CD14-positive monocyte (primary cell): ENCODE results near the gene WIZ. TPM values are rescaled to one million over a fixed set of nuclear protein-coding genes. Genes with fewer than 3 reads are reported as not detected.

ENCODE experiments used
- DNase-seq, 3 donors: peaks; one replicate each; pipeline ENCODE4 v3.0.0-alpha.2; 2011 to 2022
- H2AFZ ChIP-seq: 2 replicates; pipeline ENCODE4 v1.6.0; 2012; ENCODE audit warnings: mild to moderate bottlenecking, low read depth, low read length, inconsistent platforms; ENCODE audit not compliant: insufficient read depth, poor library complexity, severe bottlenecking
- H3K27ac ChIP-seq, 2 donors: 1 replicate in 1 of 2; 2 replicates in 1 of 2; pipeline ENCODE4 v1.5.1; 2012 to 2013; ENCODE audit warnings: low read length in 2 of 2, control low read depth in 1 of 2, inconsistent platforms in 1 of 2, low read depth in 1 of 2, mild to moderate bottlenecking in 1 of 2
- H3K27me3 ChIP-seq, 2 donors: one replicate each; pipeline versions ENCODE4 v1.6.0 to v1.6.1; 2011 to 2013; ENCODE audit warnings: low read length in 2 of 2; ENCODE audit not compliant: control insufficient read depth in 2 of 2, insufficient read depth in 2 of 2
- H3K36me3 ChIP-seq, 2 donors: replicated peaks in 1 of 2; 1 replicate in 1 of 2; 2 replicates in 1 of 2; pipeline versions ENCODE4 v1.5.1 to v1.6.1; 2012 to 2013; ENCODE audit warnings: low read length in 2 of 2, control low read depth in 1 of 2, inconsistent platforms in 1 of 2, mild to moderate bottlenecking in 1 of 2; ENCODE audit not compliant: insufficient read depth in 2 of 2, control insufficient read depth in 1 of 2
- H3K4me1 ChIP-seq, 2 donors: 1 replicate in 1 of 2; 2 replicates in 1 of 2; pipeline versions ENCODE4 v1.5.1 to v1.6.1; 2012 to 2013; ENCODE audit warnings: low read length in 2 of 2, control low read depth in 1 of 2, inconsistent platforms in 1 of 2, mild to moderate bottlenecking in 1 of 2, moderate library complexity in 1 of 2; ENCODE audit not compliant: insufficient read depth in 2 of 2, control insufficient read depth in 1 of 2
- H3K4me2 ChIP-seq: replicated peaks from 2 replicates; pipeline ENCODE3; 2012; ENCODE audit warnings: low read length, moderate library complexity, mild to moderate bottlenecking; ENCODE audit not compliant: poor library complexity, severe bottlenecking; ENCODE audit errors: extremely low read depth
- H3K4me3 ChIP-seq, 3 experiments: fragments of 200-600 bp in 1 of 3; sonication (generic) in 1 of 3; replicated peaks in 1 of 3; 1 replicate in 2 of 3; 2 replicates in 1 of 3; pipeline ENCODE4 v1.5.1; 2011 to 2013; ENCODE audit warnings: low read length in 3 of 3, mild to moderate bottlenecking in 3 of 3, control low read depth in 2 of 3, low read depth in 2 of 3, inconsistent platforms in 1 of 3, moderate library complexity in 1 of 3
- H3K79me2 ChIP-seq: 2 replicates; pipeline ENCODE4 v1.6.0; 2012; ENCODE audit warnings: mild to moderate bottlenecking, control low read depth, inconsistent platforms, low read length, moderate library complexity; ENCODE audit not compliant: insufficient read depth
- H3K9ac ChIP-seq: 2 replicates; pipeline ENCODE4 v1.6.0; 2017; ENCODE audit warnings: low read length, mild to moderate bottlenecking; ENCODE audit not compliant: insufficient read depth, poor library complexity, severe bottlenecking
- H3K9me3 ChIP-seq, 2 donors: replicated peaks in 1 of 2; 1 replicate in 1 of 2; 2 replicates in 1 of 2; pipeline versions ENCODE4 v1.5.1 to v1.6.1; 2012 to 2013; ENCODE audit warnings: low read length in 2 of 2, control low read depth in 1 of 2; ENCODE audit not compliant: control insufficient read depth in 1 of 2, insufficient read depth in 1 of 2
- H4K20me1 ChIP-seq: 2 replicates; pipeline ENCODE4 v1.6.0; 2012; ENCODE audit warnings: mild to moderate bottlenecking, low read length, control low read depth, moderate library complexity; ENCODE audit not compliant: insufficient read depth
- H3K27ac Mint-ChIP-seq, 7 donors: one replicate each; pipeline ENCODE4 v1.8.0; 2020; ENCODE audit warnings: mild to moderate bottlenecking in 7 of 7, mixed read lengths in 7 of 7, moderate library complexity in 6 of 7, inconsistent platforms in 2 of 7
- H3K27me3 Mint-ChIP-seq, 3 donors: one replicate each; pipeline ENCODE4 v1.8.0; 2021 to 2022; ENCODE audit warnings: low read depth in 3 of 3, mild to moderate bottlenecking in 3 of 3, mixed read lengths in 3 of 3, moderate library complexity in 3 of 3, inconsistent platforms in 1 of 3
- H3K36me3 Mint-ChIP-seq, 2 donors: one replicate each; pipeline ENCODE4 v1.8.0; 2020; ENCODE audit warnings: mixed read lengths in 2 of 2, inconsistent platforms in 1 of 2, mild to moderate bottlenecking in 1 of 2
- H3K4me1 Mint-ChIP-seq: one replicate; pipeline ENCODE4 v1.8.0; 2020; ENCODE audit warnings: mild to moderate bottlenecking, mixed read lengths
- H3K4me3 Mint-ChIP-seq, 2 donors: one replicate each; pipeline ENCODE4 v1.8.0; 2020; ENCODE audit warnings: mild to moderate bottlenecking in 2 of 2, mixed read lengths in 2 of 2, moderate library complexity in 1 of 2
- H3K9me3 Mint-ChIP-seq, 7 donors: one replicate each; pipeline ENCODE4 v1.8.0; 2020 to 2022; ENCODE audit warnings: mixed read lengths in 7 of 7, mild to moderate bottlenecking in 6 of 7, moderate library complexity in 6 of 7, inconsistent platforms in 2 of 7
- WGBS: methylation state at CpG from one replicate; pipeline ENCODE4 v1.1.5; 2013; ENCODE audit warnings: missing lambda C conversion rate; ENCODE audit not compliant: insufficient coverage; 5-methylcytosine and 5-hydroxymethylcytosine counted together
- intact Hi-C, 2 donors: fragments of 100-400 bp; cut with micrococcal nuclease; formaldehyde crosslinking; loops; one replicate each; pipeline versions ENCODE4 v1.15.0 to v1.15.1; 2023
- polyA plus RNA-seq, 3 donors: library from polyadenylated mRNA; depleted of rRNA in 1 of 3; unstranded in 2 of 3; stranded (reverse) in 1 of 3; fragments of 300-500 nt in 2 of 3; fragments of >200 nt in 1 of 3; fragmentation: Illumina TruSeq in 2 of 3; gene quantifications; 1 replicate in 2 of 3; 2 replicates in 1 of 3; pipeline ENCODE4 v1.2.3, GENCODE V29; 2012 to 2021
- TF ChIP-seq, protein P1 (sequence below): fragments of 200-600 bp; IDR thresholded peaks from one replicate; pipeline ENCODE4 v1.8.0; 2022; ENCODE audit warnings: antibody characterized with exemption, mild to moderate bottlenecking

WIZ gene
- polyA plus RNA-seq, 3 donors, result 0.47 to 13.7 (median 0.51) TPM

DNA sequence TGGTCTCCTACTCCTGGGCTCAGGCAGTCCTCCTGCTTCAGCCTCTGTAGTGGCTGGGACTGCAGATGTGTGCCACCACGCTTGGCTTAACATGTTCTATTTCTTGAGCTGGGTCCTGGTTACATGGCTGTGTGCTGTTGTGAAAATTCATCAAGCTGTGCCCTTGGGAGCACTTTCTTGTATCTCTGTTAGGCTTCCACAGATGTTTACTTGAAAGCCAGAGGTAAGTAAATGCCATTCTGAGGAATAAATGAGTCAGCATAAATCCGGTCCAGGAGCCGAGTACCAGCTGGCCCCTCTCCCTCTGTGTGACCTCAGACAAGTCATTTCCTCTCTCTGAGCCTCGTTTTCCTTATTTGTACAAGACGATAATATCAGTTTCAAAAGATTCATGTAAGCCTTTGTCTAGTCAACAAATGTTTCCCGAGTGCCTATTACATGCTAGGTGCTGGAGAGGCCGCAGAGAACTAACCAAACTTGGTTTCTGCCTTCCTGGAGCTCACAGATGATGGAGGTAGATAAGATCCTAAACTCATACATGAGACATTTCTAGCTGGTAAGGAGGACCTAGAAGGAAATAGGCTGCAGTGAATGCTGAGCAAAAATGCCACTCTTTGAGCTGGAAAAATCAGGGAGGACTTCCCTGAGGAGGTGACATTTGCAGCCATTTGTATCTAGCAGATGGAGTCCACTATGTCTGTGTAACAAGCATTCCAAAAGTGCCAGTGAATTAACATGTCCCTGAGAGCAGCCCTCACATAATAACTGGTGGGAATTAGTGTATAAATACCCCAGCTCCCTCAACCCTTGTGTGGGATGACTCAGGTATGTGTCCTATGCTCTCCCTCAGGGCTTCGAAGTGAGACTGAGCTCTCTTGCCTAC lies 17.3 kb upstream of the WIZ start:
- 40% methylated on average over 2 of the region's 8 CpGs for WGBS
- H2AFZ ChIP-seq, result peak overlapping the region; percentile 32
- H3K79me2 ChIP-seq, result peaks cover 13% of the 10 kb centered on the region
- H3K4me3 ChIP-seq, result peak overlapping the region in 1 of 3 experiments; percentile 54
- peaks cover 57% of the 10 kb centered on the region for H3K4me1 Mint-ChIP-seq
- no peaks in the 10 kb centered on the region for H3K9me3 ChIP-seq
- peak; percentile 23 to 54 (median 53) for DNase-seq
- peaks cover 23 to 37% (median 29%) of the 10 kb centered on the region in 3 donors for H3K27me3 Mint-ChIP-seq
- peaks cover 48 to 60% of the 10 kb centered on the region in 2 donors for H3K4me1 ChIP-seq
- H3K27ac ChIP-seq, result peak overlapping the region in 1 of 2 donors; percentile 57
- H3K27ac Mint-ChIP-seq, result peak overlapping the region in 4 of 7 donors; percentile 18 to 80 (median 44)
- H3K36me3 Mint-ChIP-seq, result peaks cover 7 to 12% of the 10 kb centered on the region in 2 donors
- peak overlapping the region; percentile 12 to 64 for H3K4me3 Mint-ChIP-seq
- no peaks in the 10 kb centered on the region for H3K36me3 ChIP-seq
- TF ChIP-seq, protein P1, sequence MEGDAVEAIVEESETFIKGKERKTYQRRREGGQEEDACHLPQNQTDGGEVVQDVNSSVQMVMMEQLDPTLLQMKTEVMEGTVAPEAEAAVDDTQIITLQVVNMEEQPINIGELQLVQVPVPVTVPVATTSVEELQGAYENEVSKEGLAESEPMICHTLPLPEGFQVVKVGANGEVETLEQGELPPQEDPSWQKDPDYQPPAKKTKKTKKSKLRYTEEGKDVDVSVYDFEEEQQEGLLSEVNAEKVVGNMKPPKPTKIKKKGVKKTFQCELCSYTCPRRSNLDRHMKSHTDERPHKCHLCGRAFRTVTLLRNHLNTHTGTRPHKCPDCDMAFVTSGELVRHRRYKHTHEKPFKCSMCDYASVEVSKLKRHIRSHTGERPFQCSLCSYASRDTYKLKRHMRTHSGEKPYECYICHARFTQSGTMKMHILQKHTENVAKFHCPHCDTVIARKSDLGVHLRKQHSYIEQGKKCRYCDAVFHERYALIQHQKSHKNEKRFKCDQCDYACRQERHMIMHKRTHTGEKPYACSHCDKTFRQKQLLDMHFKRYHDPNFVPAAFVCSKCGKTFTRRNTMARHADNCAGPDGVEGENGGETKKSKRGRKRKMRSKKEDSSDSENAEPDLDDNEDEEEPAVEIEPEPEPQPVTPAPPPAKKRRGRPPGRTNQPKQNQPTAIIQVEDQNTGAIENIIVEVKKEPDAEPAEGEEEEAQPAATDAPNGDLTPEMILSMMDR, result no peak
- H3K9me3 Mint-ChIP-seq, result peaks cover 0 to 10% (median 3%) of the 10 kb centered on the region in 7 donors
- peaks cover 4 to 12% of the 10 kb centered on the region in 2 donors for H3K27me3 ChIP-seq
- peak overlapping the region; percentile 58 for H3K4me2 ChIP-seq
- intact Hi-C loops, result no loop called here
- H4K20me1 ChIP-seq, result no peaks in the 10 kb centered on the region
- H3K9ac ChIP-seq, result no peak overlapping the region

DNA sequence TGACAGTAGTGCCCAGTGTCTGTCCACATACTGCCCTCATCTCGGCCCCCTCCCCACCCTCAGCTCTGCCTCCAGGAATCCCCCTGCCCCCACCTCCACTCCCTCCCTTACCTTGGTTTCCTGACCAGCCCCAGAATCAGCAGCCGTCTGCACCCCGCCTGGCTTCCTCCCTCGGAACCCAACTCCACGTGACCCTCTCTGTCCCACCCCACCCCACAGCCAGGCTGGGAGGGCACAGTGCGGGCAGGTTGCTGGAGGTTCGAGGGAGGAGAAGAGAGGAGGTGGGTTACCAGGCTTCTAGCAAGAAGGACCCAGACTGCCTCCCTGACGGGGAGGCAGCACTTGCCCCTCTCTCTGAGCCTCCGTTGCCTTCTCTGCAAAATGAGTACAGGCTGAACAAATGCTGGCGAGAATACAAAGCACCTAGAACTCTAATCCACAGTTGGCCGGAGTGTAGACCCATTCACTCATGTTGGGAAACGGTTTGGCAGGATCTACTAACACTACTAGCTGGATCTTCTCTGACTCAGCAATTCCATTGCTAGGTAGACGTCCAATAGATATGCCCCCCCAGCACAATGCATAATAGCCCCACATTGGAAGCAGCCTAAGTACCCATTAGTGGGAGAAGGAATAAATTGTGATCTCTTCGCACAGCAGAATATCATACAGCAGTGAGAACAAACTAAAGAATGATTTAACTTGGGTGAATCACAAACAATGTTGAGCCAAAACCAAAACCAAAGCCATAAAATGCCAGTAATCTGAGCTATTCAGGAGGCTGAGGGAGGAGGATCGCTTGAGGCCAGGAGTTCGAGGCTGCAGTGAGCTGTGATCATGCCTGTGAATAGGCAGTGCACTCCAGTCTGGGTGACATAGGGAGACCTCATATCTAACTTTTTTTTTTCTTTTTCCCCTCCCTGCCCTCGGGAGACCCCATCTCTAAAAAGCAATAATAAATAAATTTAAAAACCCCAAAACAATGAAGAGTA lies 14.9 kb upstream of the WIZ start, which contains the start of gene RASAL3:
Gene RASAL3, minus strand, starts transcription at position 151 of the 992 bp plus-strand sequence. CDS start 186 bp downstream, outside the sequence.
- intact Hi-C loops, result no loop called here
- 0% methylated on average over 5 of the region's 17 CpGs for WGBS
- Histone ChIP-seq H3K4me1 (peaks cover 43 to 54% of the 10 kb centered on the region in 2 donors), H3K79me2 (peaks cover 13% of the 10 kb centered on the region), H3K9ac (peak within 1 kb of the TSS; percentile 82), H3K4me3 (peak within 1 kb of the TSS; percentile 90 to 94 (median 92)), H3K27me3 (peaks cover 4 to 10% of the 10 kb centered on the region in 2 donors), H2AFZ (peak within 1 kb of the TSS; percentile 95), H3K4me2 (peak within 1 kb of the TSS; percentile 93), H4K20me1 (peaks cover 4% of the 10 kb centered on the region), H3K9me3 (no peaks in the 10 kb centered on the region), H3K36me3 (peaks cover 21 to 24% of the 10 kb centered on the region in 2 donors), H3K27ac (peak within 1 kb of the TSS; percentile 80 to 88)
- Mint-ChIP-seq H3K4me1 (peaks cover 52% of the 10 kb centered on the region), H3K27me3 (peaks cover 15 to 22% (median 19%) of the 10 kb centered on the region in 3 donors), H3K9me3 (peaks cover 0 to 6% (median 2%) of the 10 kb centered on the region in 7 donors), H3K36me3 (peaks cover 27 to 31% of the 10 kb centered on the region in 2 donors), H3K4me3 (peak within 1 kb of the TSS; percentile 88 to 92), H3K27ac (peak within 1 kb of the TSS; percentile 78 to 91 (median 85))
- TF ChIP-seq, protein P1, result no peak
- peak in 1 of 3 donors; percentile 14 for DNase-seq
